Prostate gland (tissue), 2 donors: ENCODE measurements around the gene FAM219B. TPM values are rescaled to one million over a fixed set of nuclear protein-coding genes. Genes with fewer than 3 reads are reported as not detected.

Experiments
- DNase-seq: peaks from one replicate; pipeline ENCODE4 v3.0.0-alpha.2; 2019; ENCODE audit warnings: low spot score
- H3K27ac ChIP-seq, 2 donors: fragments of 200-600 bp; sonication (generic); 2 replicates each; pipeline ENCODE4 v1.5.1; 2017 to 2019
- H3K27me3 ChIP-seq: fragments of 200-600 bp; sonication (generic); replicated peaks from 2 replicates; pipeline ENCODE4 v1.5.1; 2019; ENCODE audit not compliant: insufficient read depth
- H3K36me3 ChIP-seq, 2 donors: fragments of 200-600 bp; sonication (generic); 1 replicate in 1 of 2; 2 replicates in 1 of 2; pipeline versions ENCODE4 v1.5.1 to v1.8.1; 2017 to 2019
- H3K4me1 ChIP-seq: fragments of 200-600 bp; sonication (generic); replicated peaks from 2 replicates; pipeline ENCODE4 v1.5.1; 2019
- H3K4me3 ChIP-seq, 2 donors: fragments of 200-600 bp; sonication (generic); 2 replicates each; pipeline ENCODE4 v1.5.1; 2017 to 2019
- H3K9me3 ChIP-seq: fragments of 200-600 bp; sonication (generic); 2 replicates; pipeline ENCODE4 v1.5.1; 2017
- CTCF ChIP-seq, 4 experiments: fragments of 200-600 bp in 2 of 4; fragments of 450-650 bp in 2 of 4; sonication (generic) in 2 of 4; IDR thresholded peaks; 1 replicate in 3 of 4; 2 replicates in 1 of 4; pipeline ENCODE4 v1.5.1; 2016 to 2019; ENCODE audit warnings: antibody characterized with exemption in 4 of 4, mild to moderate bottlenecking in 2 of 4, moderate library complexity in 2 of 4
- POLR2A ChIP-seq: fragments of 450-650 bp; IDR thresholded peaks from one replicate; pipeline ENCODE4 v1.6.1; 2016; ENCODE audit warnings: antibody characterized with exemption, mild to moderate bottlenecking
- POLR2AphosphoS5 ChIP-seq: sonication (generic); formaldehyde crosslinking; IDR thresholded peaks from one replicate; pipeline ENCODE4 v1.6.1; 2017; ENCODE audit warnings: antibody characterized with exemption
- WGBS: methylation state at CpG from one replicate; pipeline ENCODE4 v1.1.5; 2018; 5-methylcytosine and 5-hydroxymethylcytosine counted together
- intact Hi-C: fragments of 100-400 bp; cut with DNase I; formaldehyde crosslinking; loops from one replicate; pipeline ENCODE4 v1.14.2; 2022
- total RNA-seq, 2 donors: library from RNA; depleted of rRNA; stranded (reverse); fragments of >200 nt; gene quantifications; one replicate each; pipeline ENCODE4 v1.1.0, GENCODE V29; 2016

FAM219B gene
- total RNA-seq, 2 donors from 2014 or later = 66.0 to 71.1 TPM

GRCh38 chr15:74904190-74904805 lies 2.4 kb downstream of the FAM219B start:
- intact Hi-C loops = no loop called here
- no peaks in the 10 kb centered on the region for H3K9me3 ChIP-seq
- TF ChIP-seq POLR2A (no peak), CTCF (IDR thresholded peaks at IDR 0.05) (no peak), POLR2AphosphoS5 (no peak)
- peaks cover 0 to 3% of the 10 kb centered on the region in 2 donors for H3K36me3 ChIP-seq
- 82% methylated on average over 7 of the region's 7 CpGs for whole genome bisulfite sequencing
- peaks cover 5% of the 10 kb centered on the region for H3K4me1 ChIP-seq
- no peak for DNase-seq
- peak overlapping the region in 1 of 2 donors; percentile 95 for H3K27ac ChIP-seq
- H3K4me3 ChIP-seq = no peak overlapping the region
- no peaks in the 10 kb centered on the region for H3K27me3 ChIP-seq

GRCh38 chr15:74903676-74904075 lies 3.0 kb downstream of the FAM219B start:
- Histone ChIP-seq H3K9me3 (no peaks in the 10 kb centered on the region), H3K4me1 (peaks cover 5% of the 10 kb centered on the region), H3K27ac (no peak overlapping the region), H3K4me3 (no peak overlapping the region), H3K36me3 (peaks cover 0 to 3% of the 10 kb centered on the region in 2 donors), H3K27me3 (no peaks in the 10 kb centered on the region)
- no peak for DNase-seq
- 92% methylated on average over 1 of the region's 1 CpG for WGBS
- intact Hi-C loops = no loop called here
- TF ChIP-seq CTCF (IDR thresholded peaks at IDR 0.05) (no peak), POLR2A (no peak), POLR2AphosphoS5 (no peak)

DNA sequence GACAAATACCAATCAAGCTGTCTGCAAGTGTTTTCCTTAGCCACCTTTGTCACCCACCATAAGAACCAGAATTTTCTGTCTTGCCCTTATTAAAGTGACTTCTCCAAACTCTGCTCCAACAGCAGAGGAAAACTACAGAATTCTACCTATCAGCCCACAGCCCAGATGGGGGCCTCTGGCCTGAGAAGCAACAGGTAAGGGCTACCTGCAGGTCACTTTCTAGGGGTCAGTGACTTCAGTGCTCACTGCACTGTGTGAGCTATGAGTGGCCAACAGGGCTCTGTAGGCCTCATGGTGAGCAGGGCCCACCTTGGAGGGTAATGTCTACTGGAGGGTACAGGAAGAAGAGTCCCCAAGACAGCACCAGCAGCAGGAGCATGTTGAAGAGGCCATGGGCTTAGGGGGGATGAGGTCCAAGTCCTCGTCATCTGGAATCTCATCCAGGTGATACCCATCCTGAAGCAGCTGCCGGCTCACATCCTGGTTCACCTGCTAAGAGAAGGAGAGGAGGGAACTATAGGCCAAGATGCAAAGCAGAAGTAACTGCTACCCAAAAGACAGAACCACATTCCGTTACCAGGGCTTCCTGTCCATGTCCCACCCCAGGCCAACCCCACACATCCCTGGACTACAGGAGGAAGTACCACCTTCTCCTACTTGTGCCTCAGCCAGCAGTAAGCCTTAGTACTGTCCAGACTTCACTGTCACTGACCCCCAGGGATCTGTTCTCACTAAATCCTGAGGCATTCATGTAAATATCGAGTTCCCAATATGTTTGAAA lies 4.2 kb downstream of the FAM219B start:
- intact Hi-C loops = no loop called here
- peak overlapping the region in 1 of 2 donors; percentile 33 for H3K27ac ChIP-seq
- H3K4me3 ChIP-seq = no peak overlapping the region
- no peaks in the 10 kb centered on the region for H3K9me3 ChIP-seq
- peaks cover 0 to 3% of the 10 kb centered on the region in 2 donors for H3K36me3 ChIP-seq
- no peak for TF ChIP-seq POLR2AphosphoS5
- no peak for DNase-seq
- WGBS = 85% methylated on average over 4 of the region's 4 CpGs
- H3K4me1 ChIP-seq = peaks cover 5% of the 10 kb centered on the region
- H3K27me3 ChIP-seq = no peaks in the 10 kb centered on the region

GRCh38 chr15:74901612-74902063 lies 5.0 kb downstream of the FAM219B start:
- Histone ChIP-seq H3K4me1 (peaks cover 5% of the 10 kb centered on the region), H3K4me3 (no peak overlapping the region), H3K27ac (peak overlapping the region; percentile 33 to 53), H3K36me3 (peaks cover 0 to 3% of the 10 kb centered on the region in 2 donors), H3K9me3 (no peaks in the 10 kb centered on the region), H3K27me3 (no peaks in the 10 kb centered on the region)
- DNase-seq = peak; percentile 63
- intact Hi-C loops = no loop called here
- TF ChIP-seq POLR2AphosphoS5 (peak; percentile 61), POLR2A (no peak), CTCF (IDR thresholded peaks at IDR 0.05) (peak; percentile 83 to 89 (median 87))
- 7% methylated on average over 5 of the region's 5 CpGs for WGBS

DNA sequence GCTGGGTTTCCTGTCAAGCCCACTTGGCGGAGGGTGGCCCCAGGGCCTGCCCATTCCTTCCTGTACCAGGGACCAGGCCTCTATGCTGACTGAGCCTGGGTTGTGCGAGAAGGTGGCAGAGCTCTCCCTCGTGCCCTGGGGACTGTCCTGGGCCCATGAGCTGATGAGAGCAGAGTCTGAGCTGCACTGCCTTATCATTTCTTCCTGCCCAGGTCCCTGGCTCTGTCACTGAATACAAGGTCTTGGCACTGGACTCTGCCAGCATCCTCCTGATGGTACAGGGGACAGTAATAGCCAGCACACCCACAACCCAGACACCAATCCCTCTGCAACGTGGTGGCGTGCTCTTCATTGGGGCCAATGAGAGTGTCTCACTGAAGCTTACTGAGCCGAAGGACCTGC lies 9.3 kb downstream of the FAM219B start:
- no peaks in the 10 kb centered on the region for H3K27me3 ChIP-seq
- peaks cover 0 to under 1% of the 10 kb centered on the region in 2 donors for H3K36me3 ChIP-seq
- intact Hi-C loops = no loop called here
- H3K4me3 ChIP-seq = no peak overlapping the region
- H3K27ac ChIP-seq = no peak overlapping the region
- no peak for TF ChIP-seq CTCF (IDR thresholded peaks at IDR 0.05)
- no peak for TF ChIP-seq POLR2A
- no peak for DNase-seq
- 70% methylated on average over 6 of the region's 6 CpGs for WGBS
- H3K4me1 ChIP-seq = peaks cover 5% of the 10 kb centered on the region
- H3K9me3 ChIP-seq = no peaks in the 10 kb centered on the region
